ENCODE measurements around the gene KCNJ3. TPM values are rescaled to one million over a fixed set of nuclear protein-coding genes. Genes with fewer than 3 reads are reported as not detected.

KCNJ3 gene
- polyA plus RNA-seq, 3 donors, result not detected

- no peak overlapping the region for H3K9ac ChIP-seq (ENCODE audit: insufficient read depth, low read length, poor library complexity, severe bottlenecking)
These were observed 11.6 kb downstream of the KCNJ3 start for GRCh38 chr2:154710078-154710477.

GRCh38 chr2:154710685-154711084, 12.2 kb downstream of the KCNJ3 start:
- Histone ChIP-seq H4K20me1 (ENCODE audit: insufficient read depth, low read length) (no peaks in the 10 kb centered on the region), H3K36me3 (replicated peaks in 1 of 2; ENCODE audit: control insufficient read depth in 1 of 2, insufficient read depth in 2 of 2, low read length in 2 of 2) (no peaks in the 10 kb centered on the region), H3K4me1 (ENCODE audit: control insufficient read depth in 1 of 2, insufficient read depth in 2 of 2, low read length in 2 of 2) (no peaks in the 10 kb centered on the region), H2AFZ (ENCODE audit: insufficient read depth, low read depth, low read length, poor library complexity, severe bottlenecking) (no peak overlapping the region), H3K4me2 (replicated peaks; ENCODE audit: extremely low read depth, low read length, poor library complexity, severe bottlenecking) (no peak overlapping the region), H3K9ac (ENCODE audit: insufficient read depth, low read length, poor library complexity, severe bottlenecking) (no peak overlapping the region), H3K9me3 (replicated peaks in 1 of 2; ENCODE audit: control insufficient read depth in 1 of 2, insufficient read depth in 1 of 2, low read length in 2 of 2) (no peaks in the 10 kb centered on the region), H3K27ac (ENCODE audit: low read depth in 1 of 2, low read length in 2 of 2) (no peak overlapping the region), H3K4me3 (replicated peaks in 1 of 3; ENCODE audit: low read depth in 2 of 3, low read length in 3 of 3) (no peak overlapping the region), H3K27me3 (ENCODE audit: control insufficient read depth in 2 of 2, insufficient read depth in 2 of 2, low read length in 2 of 2) (no peaks in the 10 kb centered on the region), H3K79me2 (ENCODE audit: insufficient read depth, low read length) (no peaks in the 10 kb centered on the region)
- Mint-ChIP-seq H3K9me3 (peaks cover 0 to 2% (median 0%) of the 10 kb centered on the region in 7 donors), H3K27me3 (ENCODE audit: low read depth in 3 of 3) (peaks cover 0 to 1% (median 0%) of the 10 kb centered on the region in 3 donors), H3K36me3 (no peaks in the 10 kb centered on the region), H3K4me1 (no peaks in the 10 kb centered on the region), H3K27ac (no peak overlapping the region), H3K4me3 (no peak overlapping the region)
- TF ChIP-seq CTCF (IDR thresholded peaks at IDR 0.05), result no peak
- no peak for DNase-seq
- WGBS (ENCODE audit: insufficient coverage), result no CpG with 5 or more reads among the region's 2 CpGs
- intact Hi-C loops (cut with micrococcal nuclease), result no loop called here

More at GRCh38 chr2:154710078-154710477, 11.6 kb downstream of the KCNJ3 start:
- Mint-ChIP-seq H3K4me1 (no peaks in the 10 kb centered on the region), H3K27ac (no peak overlapping the region), H3K4me3 (no peak overlapping the region), H3K36me3 (no peaks in the 10 kb centered on the region), H3K9me3 (peaks cover 0 to 2% (median 0%) of the 10 kb centered on the region in 7 donors), H3K27me3 (ENCODE audit: low read depth in 3 of 3) (peaks cover 0 to 1% (median 0%) of the 10 kb centered on the region in 3 donors)
- WGBS (ENCODE audit: insufficient coverage), result no CpG with 5 or more reads among the region's 2 CpGs
- no peak overlapping the region for H2AFZ ChIP-seq (ENCODE audit: insufficient read depth, low read depth, low read length, poor library complexity, severe bottlenecking)
- H3K4me3 ChIP-seq (replicated peaks in 1 of 3; ENCODE audit: low read depth in 2 of 3, low read length in 3 of 3), result no peak overlapping the region
- TF ChIP-seq CTCF (IDR thresholded peaks at IDR 0.05), result no peak
- no peaks in the 10 kb centered on the region for H3K27me3 ChIP-seq (ENCODE audit: control insufficient read depth in 2 of 2, insufficient read depth in 2 of 2, low read length in 2 of 2)
- H4K20me1 ChIP-seq (ENCODE audit: insufficient read depth, low read length), result no peaks in the 10 kb centered on the region
- no peaks in the 10 kb centered on the region for H3K9me3 ChIP-seq (replicated peaks in 1 of 2; ENCODE audit: control insufficient read depth in 1 of 2, insufficient read depth in 1 of 2, low read length in 2 of 2)
- intact Hi-C loops (cut with micrococcal nuclease), result no loop called here
- H3K79me2 ChIP-seq (ENCODE audit: insufficient read depth, low read length), result no peaks in the 10 kb centered on the region
- no peaks in the 10 kb centered on the region for H3K36me3 ChIP-seq (replicated peaks in 1 of 2; ENCODE audit: control insufficient read depth in 1 of 2, insufficient read depth in 2 of 2, low read length in 2 of 2)
- no peak overlapping the region for H3K4me2 ChIP-seq (replicated peaks; ENCODE audit: extremely low read depth, low read length, poor library complexity, severe bottlenecking)
- H3K27ac ChIP-seq (ENCODE audit: low read depth in 1 of 2, low read length in 2 of 2), result no peak overlapping the region
- no peaks in the 10 kb centered on the region for H3K4me1 ChIP-seq (ENCODE audit: control insufficient read depth in 1 of 2, insufficient read depth in 2 of 2, low read length in 2 of 2)
- DNase-seq, result no peak

Measured in CD14-positive monocyte (primary cell).